Eye (tissue), 1 donor: Measurements from ENCODE around the gene PABPN1.
"Not testable (repeated sequence)": the region's sequence is repeated elsewhere in the genome, so short reads cannot be mapped to it uniquely, and the experiment has no call there.

ENCODE experiments used
- DNase-seq: peaks from one replicate; pipeline ENCODE4 v3.0.0-alpha.2; 2015

The PABPN1 gene

GRCh38 chr14:23320584-23321571 lies at the start of gene PABPN1:
Gene PABPN1 (plus strand): TSS chr14:23321457. CDS start chr14:23321470, 13 bp downstream.
- peak; percentile 100 for DNase-seq

- no peak for DNase-seq
Observed at GRCh38 chr14:23275412-23275811, 45.8 kb upstream of the PABPN1 start.

- no peak for DNase-seq
Observed at GRCh38 chr14:23277189-23277588, 44.1 kb upstream of the PABPN1 start.

GRCh38 chr14:23277928-23278327 lies 43.3 kb upstream of the PABPN1 start:
- not testable (repeated sequence) for DNase-seq

GRCh38 chr14:23281247-23281646 lies 40.0 kb upstream of the PABPN1 start:
- no peak for DNase-seq

GRCh38 chr14:23284654-23285529 lies 36.4 kb upstream of the PABPN1 start:
- DNase-seq = peak; percentile 37

- DNase-seq = no peak
Observed at GRCh38 chr14:23285530-23286019, 35.7 kb upstream of the PABPN1 start.

GRCh38 chr14:23286020-23286901 lies 35.0 kb upstream of the PABPN1 start, which contains the start of gene HOMEZ:
Gene HOMEZ (minus strand): TSS chr14:23286132. CDS start chr14:23285952, 180 bp downstream.
- DNase-seq = peak; percentile 99

- DNase-seq = no peak
Observed at GRCh38 chr14:23286902-23287479, 34.3 kb upstream of the PABPN1 start.

GRCh38 chr14:23294734-23295561 lies 26.3 kb upstream of the PABPN1 start:
- DNase-seq = peak; percentile 84

GRCh38 chr14:23296012-23296777 lies 25.1 kb upstream of the PABPN1 start:
- DNase-seq = no peak

- no peak for DNase-seq
Observed at GRCh38 chr14:23297096-23297495, 24.2 kb upstream of the PABPN1 start.

GRCh38 chr14:23297611-23298277 lies 23.5 kb upstream of the PABPN1 start:
- no peak for DNase-seq

GRCh38 chr14:23299211-23299957 lies 21.9 kb upstream of the PABPN1 start:
- peak; percentile 50 for DNase-seq

GRCh38 chr14:23299986-23300686 lies 21.1 kb upstream of the PABPN1 start:
- no peak for DNase-seq

- DNase-seq = no peak
Observed at GRCh38 chr14:23300687-23301223, 20.5 kb upstream of the PABPN1 start.

GRCh38 chr14:23301288-23301968 lies 19.8 kb upstream of the PABPN1 start:
- peak; percentile 99 for DNase-seq
